HCT116 (cell line): Measurements from ENCODE around the gene DOCK9.

Experiments used
- CEBPB ChIP-seq: IDR thresholded peaks from 2 replicates; pipeline ENCODE4 v1.6.1; 2012; ENCODE audit warnings: low read depth
- EZH2 ChIP-seq: fragments of 200-600 bp; sonication (generic); IDR thresholded peaks from 2 replicates; pipeline ENCODE4 v1.6.1; 2017; ENCODE audit warnings: antibody characterized with exemption, mixed run types
- EZH2phosphoT487 ChIP-seq: fragments of 200-600 bp; IDR thresholded peaks from 2 replicates; pipeline ENCODE4 v1.6.1; 2018; ENCODE audit warnings: antibody characterized with exemption, borderline replicate concordance
- JUND ChIP-seq: IDR thresholded peaks from 2 replicates; pipeline ENCODE4 v1.6.1; 2012
- POLR2A ChIP-seq: IDR thresholded peaks from 2 replicates; pipeline ENCODE4 v1.7.0; 2011; ENCODE audit warnings: borderline replicate concordance; ENCODE audit not compliant: insufficient read depth, insufficient read length; ENCODE audit errors: extremely low read depth
- POLR2AphosphoS5 ChIP-seq: IDR thresholded peaks from 2 replicates; pipeline ENCODE4 v1.6.1; 2011; ENCODE audit warnings: mild to moderate bottlenecking, low read depth, low read length, moderate library complexity
- TF ChIP-seq, protein P1 (sequence below), 3 experiments: fragments of 200-600 bp in 1 of 3; sonication (generic) in 1 of 3; IDR thresholded peaks in 2 of 3; conservative IDR thresholded peaks in 1 of 3; 2 replicates each; pipeline ENCODE4 v1.5.1; 2012 to 2017; ENCODE audit warnings: low read depth in 2 of 3, low read length in 2 of 3, antibody characterized with exemption in 1 of 3, borderline replicate concordance in 1 of 3, control low read depth in 1 of 3, mild to moderate bottlenecking in 1 of 3, mixed read lengths in 1 of 3, mixed run types in 1 of 3, moderate library complexity in 1 of 3; ENCODE audit not compliant: insufficient read depth in 1 of 3
- TF ChIP-seq, protein P2 (sequence below): IDR thresholded peaks from 2 replicates; pipeline ENCODE4 v1.6.1; 2012
- TF ChIP-seq, protein P3 (sequence below): IDR thresholded peaks from 2 replicates; pipeline ENCODE4 v1.6.1; 2011; ENCODE audit warnings: mild to moderate bottlenecking, low read length, moderate library complexity; ENCODE audit not compliant: insufficient replicate concordance; ENCODE audit errors: extremely low read depth
- TF ChIP-seq, protein P4 (sequence below): IDR thresholded peaks from 2 replicates; pipeline ENCODE4 v1.6.1; 2012
- TF ChIP-seq, protein P5 (sequence below): IDR thresholded peaks from 2 replicates; pipeline ENCODE4 v1.6.1; 2012; ENCODE audit warnings: low read depth

DNA sequence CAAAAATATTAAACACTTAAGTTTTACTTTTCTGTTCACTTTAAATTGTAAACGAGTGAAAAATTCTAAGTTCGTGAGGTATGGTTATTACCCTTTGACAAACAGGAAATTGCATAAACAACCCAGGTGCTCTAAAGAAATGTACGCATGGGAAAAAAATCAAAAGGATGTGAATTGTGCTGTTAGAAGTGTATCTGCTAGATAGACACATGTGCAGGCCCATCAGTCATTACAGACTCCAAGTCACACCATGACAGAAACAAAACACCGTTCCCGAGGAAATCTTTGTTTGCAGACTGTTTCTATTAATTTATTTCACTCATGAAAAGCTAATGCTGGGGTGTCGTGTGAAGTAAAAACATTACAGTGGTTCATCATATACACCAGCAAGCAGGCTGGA, 17.0 kb upstream of the DOCK9 start:
- TF ChIP-seq CEBPB (no peak), POLR2A (no peak), POLR2AphosphoS5 (no peak), EZH2 (no peak), JUND (no peak), EZH2phosphoT487 (no peak)
- TF ChIP-seq, protein P1, sequence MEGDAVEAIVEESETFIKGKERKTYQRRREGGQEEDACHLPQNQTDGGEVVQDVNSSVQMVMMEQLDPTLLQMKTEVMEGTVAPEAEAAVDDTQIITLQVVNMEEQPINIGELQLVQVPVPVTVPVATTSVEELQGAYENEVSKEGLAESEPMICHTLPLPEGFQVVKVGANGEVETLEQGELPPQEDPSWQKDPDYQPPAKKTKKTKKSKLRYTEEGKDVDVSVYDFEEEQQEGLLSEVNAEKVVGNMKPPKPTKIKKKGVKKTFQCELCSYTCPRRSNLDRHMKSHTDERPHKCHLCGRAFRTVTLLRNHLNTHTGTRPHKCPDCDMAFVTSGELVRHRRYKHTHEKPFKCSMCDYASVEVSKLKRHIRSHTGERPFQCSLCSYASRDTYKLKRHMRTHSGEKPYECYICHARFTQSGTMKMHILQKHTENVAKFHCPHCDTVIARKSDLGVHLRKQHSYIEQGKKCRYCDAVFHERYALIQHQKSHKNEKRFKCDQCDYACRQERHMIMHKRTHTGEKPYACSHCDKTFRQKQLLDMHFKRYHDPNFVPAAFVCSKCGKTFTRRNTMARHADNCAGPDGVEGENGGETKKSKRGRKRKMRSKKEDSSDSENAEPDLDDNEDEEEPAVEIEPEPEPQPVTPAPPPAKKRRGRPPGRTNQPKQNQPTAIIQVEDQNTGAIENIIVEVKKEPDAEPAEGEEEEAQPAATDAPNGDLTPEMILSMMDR (IDR thresholded peaks at IDR 0.05 in 2 of 3, conservative IDR thresholded peaks at IDR 0.05 in 1 of 3; ENCODE audit: borderline replicate concordance in 1 of 3, insufficient read depth in 1 of 3, low read depth in 2 of 3, low read length in 2 of 3): no peak
- TF ChIP-seq, protein P2, sequence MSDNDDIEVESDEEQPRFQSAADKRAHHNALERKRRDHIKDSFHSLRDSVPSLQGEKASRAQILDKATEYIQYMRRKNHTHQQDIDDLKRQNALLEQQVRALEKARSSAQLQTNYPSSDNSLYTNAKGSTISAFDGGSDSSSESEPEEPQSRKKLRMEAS: no peak
- TF ChIP-seq, protein P3, sequence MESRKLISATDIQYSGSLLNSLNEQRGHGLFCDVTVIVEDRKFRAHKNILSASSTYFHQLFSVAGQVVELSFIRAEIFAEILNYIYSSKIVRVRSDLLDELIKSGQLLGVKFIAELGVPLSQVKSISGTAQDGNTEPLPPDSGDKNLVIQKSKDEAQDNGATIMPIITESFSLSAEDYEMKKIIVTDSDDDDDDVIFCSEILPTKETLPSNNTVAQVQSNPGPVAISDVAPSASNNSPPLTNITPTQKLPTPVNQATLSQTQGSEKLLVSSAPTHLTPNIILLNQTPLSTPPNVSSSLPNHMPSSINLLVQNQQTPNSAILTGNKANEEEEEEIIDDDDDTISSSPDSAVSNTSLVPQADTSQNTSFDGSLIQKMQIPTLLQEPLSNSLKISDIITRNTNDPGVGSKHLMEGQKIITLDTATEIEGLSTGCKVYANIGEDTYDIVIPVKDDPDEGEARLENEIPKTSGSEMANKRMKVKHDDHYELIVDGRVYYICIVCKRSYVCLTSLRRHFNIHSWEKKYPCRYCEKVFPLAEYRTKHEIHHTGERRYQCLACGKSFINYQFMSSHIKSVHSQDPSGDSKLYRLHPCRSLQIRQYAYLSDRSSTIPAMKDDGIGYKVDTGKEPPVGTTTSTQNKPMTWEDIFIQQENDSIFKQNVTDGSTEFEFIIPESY: no peak
- TF ChIP-seq, protein P4, sequence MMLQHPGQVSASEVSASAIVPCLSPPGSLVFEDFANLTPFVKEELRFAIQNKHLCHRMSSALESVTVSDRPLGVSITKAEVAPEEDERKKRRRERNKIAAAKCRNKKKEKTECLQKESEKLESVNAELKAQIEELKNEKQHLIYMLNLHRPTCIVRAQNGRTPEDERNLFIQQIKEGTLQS: no peak
- TF ChIP-seq, protein P5, sequence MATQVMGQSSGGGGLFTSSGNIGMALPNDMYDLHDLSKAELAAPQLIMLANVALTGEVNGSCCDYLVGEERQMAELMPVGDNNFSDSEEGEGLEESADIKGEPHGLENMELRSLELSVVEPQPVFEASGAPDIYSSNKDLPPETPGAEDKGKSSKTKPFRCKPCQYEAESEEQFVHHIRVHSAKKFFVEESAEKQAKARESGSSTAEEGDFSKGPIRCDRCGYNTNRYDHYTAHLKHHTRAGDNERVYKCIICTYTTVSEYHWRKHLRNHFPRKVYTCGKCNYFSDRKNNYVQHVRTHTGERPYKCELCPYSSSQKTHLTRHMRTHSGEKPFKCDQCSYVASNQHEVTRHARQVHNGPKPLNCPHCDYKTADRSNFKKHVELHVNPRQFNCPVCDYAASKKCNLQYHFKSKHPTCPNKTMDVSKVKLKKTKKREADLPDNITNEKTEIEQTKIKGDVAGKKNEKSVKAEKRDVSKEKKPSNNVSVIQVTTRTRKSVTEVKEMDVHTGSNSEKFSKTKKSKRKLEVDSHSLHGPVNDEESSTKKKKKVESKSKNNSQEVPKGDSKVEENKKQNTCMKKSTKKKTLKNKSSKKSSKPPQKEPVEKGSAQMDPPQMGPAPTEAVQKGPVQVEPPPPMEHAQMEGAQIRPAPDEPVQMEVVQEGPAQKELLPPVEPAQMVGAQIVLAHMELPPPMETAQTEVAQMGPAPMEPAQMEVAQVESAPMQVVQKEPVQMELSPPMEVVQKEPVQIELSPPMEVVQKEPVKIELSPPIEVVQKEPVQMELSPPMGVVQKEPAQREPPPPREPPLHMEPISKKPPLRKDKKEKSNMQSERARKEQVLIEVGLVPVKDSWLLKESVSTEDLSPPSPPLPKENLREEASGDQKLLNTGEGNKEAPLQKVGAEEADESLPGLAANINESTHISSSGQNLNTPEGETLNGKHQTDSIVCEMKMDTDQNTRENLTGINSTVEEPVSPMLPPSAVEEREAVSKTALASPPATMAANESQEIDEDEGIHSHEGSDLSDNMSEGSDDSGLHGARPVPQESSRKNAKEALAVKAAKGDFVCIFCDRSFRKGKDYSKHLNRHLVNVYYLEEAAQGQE: no peak
